Glutamatergic neuron (in vitro differentiated cells): Measurements from ENCODE around the gene RPL35. TPM values are rescaled to one million over a fixed set of nuclear protein-coding genes. Genes with fewer than 3 reads are reported as not detected.

Experiments used
- DNase-seq: peaks from one replicate; pipeline ENCODE4 v3.0.0; 2022
- H3K27ac Mint-ChIP-seq: one replicate; pipeline ENCODE4 v1.8.0; 2020; ENCODE audit warnings: mild to moderate bottlenecking, mixed read lengths, inconsistent platforms; ENCODE audit not compliant: unreplicated experiment
- H3K27me3 Mint-ChIP-seq: one replicate; pipeline ENCODE4 v1.8.0; 2020; ENCODE audit warnings: mild to moderate bottlenecking, moderate library complexity, mixed read lengths, inconsistent platforms; ENCODE audit not compliant: unreplicated experiment
- H3K36me3 Mint-ChIP-seq: one replicate; pipeline ENCODE4 v1.8.0; 2020; ENCODE audit warnings: mild to moderate bottlenecking, mixed read lengths, inconsistent platforms; ENCODE audit not compliant: unreplicated experiment
- H3K4me1 Mint-ChIP-seq: one replicate; pipeline ENCODE4 v1.8.0; 2020; ENCODE audit warnings: mild to moderate bottlenecking, low read depth, mixed read lengths, inconsistent platforms; ENCODE audit not compliant: unreplicated experiment
- H3K4me3 Mint-ChIP-seq: one replicate; pipeline ENCODE4 v1.8.0; 2020; ENCODE audit warnings: mild to moderate bottlenecking, mixed read lengths, inconsistent platforms; ENCODE audit not compliant: unreplicated experiment
- H3K9me3 Mint-ChIP-seq: one replicate; pipeline ENCODE4 v1.8.0; 2020; ENCODE audit warnings: mild to moderate bottlenecking, moderate library complexity, mixed read lengths, inconsistent platforms; ENCODE audit not compliant: unreplicated experiment
- total RNA-seq: library from RNA; stranded (reverse); fragmentation: NEBNext Ultra II Directional; extraction: Animal tissue kit (Norgen Biotek cat#: 25700); gene quantifications from one replicate; pipeline ENCODE4 v1.2.1, GENCODE V29; 2021; ENCODE audit not compliant: unreplicated experiment
- TF ChIP-seq, protein P1 (sequence below): fragments of 200-600 bp; sonication (generic); IDR thresholded peaks from one replicate; pipeline ENCODE4 v1.5.0; 2021; ENCODE audit not compliant: partially characterized antibody, unreplicated experiment

Gene RPL35
- total RNA-seq, 1 donor from 2014 or later = 559 TPM

DNA sequence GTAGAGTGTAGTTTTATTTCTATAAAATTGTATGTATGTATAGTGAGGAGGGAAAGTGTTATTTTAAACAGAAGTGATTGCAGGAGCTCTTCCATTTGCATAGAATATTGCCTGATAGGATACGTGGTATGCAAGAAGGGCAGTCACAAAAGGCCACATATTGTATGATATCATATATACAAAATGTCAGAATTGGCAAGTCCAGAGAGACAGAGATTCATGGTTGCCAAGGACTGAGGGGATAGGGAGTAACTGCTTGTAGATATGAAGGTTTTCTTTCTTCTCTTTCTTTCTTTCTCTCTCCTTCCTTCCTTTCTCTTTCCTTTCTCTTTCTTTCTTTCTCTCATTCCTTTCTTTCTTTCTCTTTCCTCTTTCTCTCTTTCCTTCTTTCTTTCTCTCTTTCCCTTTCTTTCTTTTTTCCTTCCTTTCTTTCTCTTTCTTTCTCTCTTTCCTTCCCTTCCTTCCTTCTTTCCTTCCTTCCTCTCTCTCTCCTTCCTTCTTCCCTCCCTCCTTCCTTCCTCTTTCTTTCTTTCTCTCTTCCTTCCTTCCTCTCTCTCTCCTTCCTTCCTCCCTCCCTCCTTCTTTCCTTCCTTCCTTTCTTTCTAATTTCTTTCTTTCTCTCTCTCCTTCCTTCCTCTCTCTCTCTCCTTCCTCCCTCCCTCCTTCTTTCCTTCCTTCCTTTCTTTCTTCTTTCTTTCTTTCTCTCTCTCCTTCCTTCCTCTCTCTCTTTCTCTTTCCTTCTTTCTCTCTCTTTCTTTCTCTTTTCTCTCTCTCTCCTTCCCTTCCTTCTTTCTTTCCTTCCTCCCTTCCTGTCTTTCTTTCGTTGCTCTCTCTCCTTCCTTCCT, 33.0 kb downstream of the RPL35 start:
- Mint-ChIP-seq H3K9me3 (peaks cover 2% of the 10 kb centered on the region), H3K4me3 (no peak overlapping the region), H3K27me3 (no peaks in the 10 kb centered on the region), H3K27ac (no peak overlapping the region), H3K4me1 (no peaks in the 10 kb centered on the region), H3K36me3 (peaks cover 5% of the 10 kb centered on the region)
- DNase-seq = no peak
- TF ChIP-seq, protein P1, sequence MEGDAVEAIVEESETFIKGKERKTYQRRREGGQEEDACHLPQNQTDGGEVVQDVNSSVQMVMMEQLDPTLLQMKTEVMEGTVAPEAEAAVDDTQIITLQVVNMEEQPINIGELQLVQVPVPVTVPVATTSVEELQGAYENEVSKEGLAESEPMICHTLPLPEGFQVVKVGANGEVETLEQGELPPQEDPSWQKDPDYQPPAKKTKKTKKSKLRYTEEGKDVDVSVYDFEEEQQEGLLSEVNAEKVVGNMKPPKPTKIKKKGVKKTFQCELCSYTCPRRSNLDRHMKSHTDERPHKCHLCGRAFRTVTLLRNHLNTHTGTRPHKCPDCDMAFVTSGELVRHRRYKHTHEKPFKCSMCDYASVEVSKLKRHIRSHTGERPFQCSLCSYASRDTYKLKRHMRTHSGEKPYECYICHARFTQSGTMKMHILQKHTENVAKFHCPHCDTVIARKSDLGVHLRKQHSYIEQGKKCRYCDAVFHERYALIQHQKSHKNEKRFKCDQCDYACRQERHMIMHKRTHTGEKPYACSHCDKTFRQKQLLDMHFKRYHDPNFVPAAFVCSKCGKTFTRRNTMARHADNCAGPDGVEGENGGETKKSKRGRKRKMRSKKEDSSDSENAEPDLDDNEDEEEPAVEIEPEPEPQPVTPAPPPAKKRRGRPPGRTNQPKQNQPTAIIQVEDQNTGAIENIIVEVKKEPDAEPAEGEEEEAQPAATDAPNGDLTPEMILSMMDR = no peak

DNA sequence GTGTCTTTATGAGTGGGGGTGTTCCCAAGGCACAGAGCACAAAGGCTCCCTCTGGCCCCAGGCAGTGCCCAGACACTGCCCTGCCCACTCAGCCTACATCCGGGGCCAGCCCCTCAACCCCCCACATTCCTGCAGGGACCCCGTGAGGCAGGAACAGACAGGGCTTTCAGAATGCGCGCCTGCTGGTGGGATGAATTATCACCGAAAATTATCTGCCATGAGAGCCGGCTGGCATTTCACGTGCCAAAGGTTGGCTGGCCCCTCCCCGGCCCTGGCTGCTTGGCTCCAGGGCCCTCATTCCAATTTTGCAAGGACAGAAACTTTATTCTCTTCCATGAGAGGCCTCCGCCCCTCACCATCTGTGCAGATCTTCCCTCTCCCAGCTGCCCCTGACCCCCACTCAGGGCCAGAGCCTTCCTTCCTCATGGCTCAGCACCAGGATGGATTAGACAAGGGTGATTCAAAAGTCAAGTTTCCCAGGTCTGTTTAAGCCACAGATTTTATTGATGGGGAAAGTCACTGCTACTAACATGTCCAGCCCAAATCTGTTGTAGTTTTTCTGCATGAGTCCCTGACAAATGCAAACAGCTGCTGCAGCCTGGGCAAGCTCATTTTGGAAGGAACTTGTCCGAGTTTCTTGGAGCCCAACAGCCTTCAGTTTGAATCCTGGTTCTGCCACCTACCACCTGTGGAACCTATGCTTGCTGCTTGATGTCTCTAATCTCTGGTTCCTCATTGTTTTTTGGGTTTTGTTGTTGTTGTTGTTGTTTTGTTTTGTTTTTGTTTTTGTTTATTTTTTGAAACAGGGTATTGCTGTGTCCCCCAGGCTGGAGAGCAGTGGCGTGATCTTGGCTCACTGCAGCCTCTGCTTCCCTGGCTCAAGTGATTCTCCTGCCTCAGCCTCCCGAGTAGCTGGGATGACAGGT, 40.8 kb downstream of the RPL35 start:
- no peaks in the 10 kb centered on the region for H3K27me3 Mint-ChIP-seq
- no peak overlapping the region for H3K4me3 Mint-ChIP-seq
- peaks cover 7% of the 10 kb centered on the region for H3K4me1 Mint-ChIP-seq
- TF ChIP-seq, protein P1 = no peak
- H3K36me3 Mint-ChIP-seq = no peaks in the 10 kb centered on the region
- H3K9me3 Mint-ChIP-seq = peaks cover 2% of the 10 kb centered on the region
- DNase-seq = no peak
- peak overlapping the region; percentile 55 for H3K27ac Mint-ChIP-seq

DNA sequence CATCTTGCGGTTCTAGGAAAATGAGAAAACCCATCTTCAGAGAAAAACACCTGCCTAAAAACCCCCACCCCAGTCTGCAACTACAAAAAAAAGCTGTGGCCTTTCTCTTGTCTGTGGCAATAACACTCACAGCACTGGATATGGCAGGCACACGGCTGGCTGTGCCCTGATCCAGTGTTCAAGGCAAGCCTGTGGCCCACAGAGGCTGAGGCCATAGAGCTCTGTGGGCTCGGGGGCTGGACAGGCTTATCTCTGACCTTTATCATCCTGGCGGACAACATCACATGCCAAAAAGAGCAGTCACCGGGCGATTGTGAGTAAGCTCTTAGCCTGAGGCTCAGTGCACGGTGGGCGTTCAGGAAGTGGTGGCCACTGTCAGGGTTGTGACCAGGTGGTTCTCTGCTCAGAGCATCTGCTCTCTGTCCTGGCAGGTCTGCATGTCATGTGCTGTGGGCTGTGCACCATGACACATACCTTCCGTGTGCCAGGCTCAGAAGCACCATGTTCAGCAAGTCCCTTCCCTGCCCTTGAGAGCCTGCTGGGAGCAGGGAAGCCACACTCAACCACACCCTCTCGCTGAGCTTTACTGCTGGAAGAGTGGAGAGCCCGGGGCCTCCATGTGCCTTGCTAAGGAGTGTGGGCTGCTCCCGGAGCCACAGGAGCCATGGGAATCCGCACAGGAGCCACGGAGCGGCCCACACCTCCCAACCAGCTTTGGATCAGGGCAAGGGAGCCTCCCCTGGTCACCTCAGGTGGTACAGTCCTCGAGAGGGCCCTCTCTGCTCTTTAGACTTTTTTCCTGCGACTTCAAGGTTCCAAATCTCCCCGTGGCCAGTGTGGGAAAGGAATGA, 43.1 kb downstream of the RPL35 start:
- H3K4me3 Mint-ChIP-seq = no peak overlapping the region
- peaks cover 2% of the 10 kb centered on the region for H3K9me3 Mint-ChIP-seq
- peaks cover 7% of the 10 kb centered on the region for H3K4me1 Mint-ChIP-seq
- H3K27ac Mint-ChIP-seq = no peak overlapping the region
- TF ChIP-seq, protein P1 = no peak
- no peaks in the 10 kb centered on the region for H3K36me3 Mint-ChIP-seq
- no peak for DNase-seq
- no peaks in the 10 kb centered on the region for H3K27me3 Mint-ChIP-seq

DNA sequence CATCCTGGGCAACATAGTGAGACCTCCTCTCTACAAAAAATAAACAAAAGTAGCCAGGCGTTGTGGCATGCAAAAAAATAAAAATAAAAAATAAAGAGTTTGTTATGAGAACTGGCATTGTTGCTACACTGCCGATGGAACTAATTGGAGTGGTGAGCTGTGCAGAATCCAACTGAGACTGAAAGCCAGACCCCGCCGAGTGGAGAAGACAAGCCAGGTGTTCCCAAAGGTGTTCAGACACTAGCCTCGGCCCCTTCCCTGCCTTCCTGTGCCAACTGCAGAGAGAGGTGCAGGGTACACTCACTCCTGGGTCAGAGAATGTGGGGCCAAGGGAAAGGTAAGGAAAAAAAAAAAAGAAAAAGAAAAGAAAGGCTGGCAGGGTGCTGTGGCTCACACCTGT, 46.2 kb downstream of the RPL35 start:
- Mint-ChIP-seq H3K27me3 (no peaks in the 10 kb centered on the region), H3K9me3 (peaks cover 6% of the 10 kb centered on the region), H3K4me3 (no peak overlapping the region), H3K36me3 (no peaks in the 10 kb centered on the region), H3K4me1 (peaks cover 5% of the 10 kb centered on the region), H3K27ac (no peak overlapping the region)
- DNase-seq = no peak
- TF ChIP-seq, protein P1 = no peak
